Measurements from ENCODE around the gene PPARD. TPM values are rescaled to one million over a fixed set of nuclear protein-coding genes. Genes with fewer than 3 reads are reported as not detected.

PPARD gene
- total RNA-seq, 1 donor from 2014 or later = 7.9 TPM

DNA sequence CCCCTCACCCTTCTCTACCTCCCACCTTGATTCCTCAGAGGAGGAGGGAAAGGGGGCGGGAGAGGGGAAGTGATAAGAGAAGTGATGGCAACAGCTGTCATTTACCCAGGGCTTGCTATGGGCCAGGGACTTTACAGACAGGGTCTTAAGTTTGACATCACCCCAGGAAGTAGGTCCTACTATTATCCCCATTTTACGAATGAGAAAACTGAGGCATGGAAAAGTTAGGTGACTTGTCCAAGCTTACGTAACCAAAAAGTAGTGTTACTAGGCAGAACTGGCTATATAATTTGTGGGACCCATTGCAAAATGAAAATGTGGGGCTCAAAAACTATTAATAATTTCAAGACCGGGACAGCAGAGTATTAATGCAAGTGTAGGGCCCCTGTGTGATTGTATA lies 99.3 kb downstream of the PPARD start:
- DNase-seq = no peak

DNA sequence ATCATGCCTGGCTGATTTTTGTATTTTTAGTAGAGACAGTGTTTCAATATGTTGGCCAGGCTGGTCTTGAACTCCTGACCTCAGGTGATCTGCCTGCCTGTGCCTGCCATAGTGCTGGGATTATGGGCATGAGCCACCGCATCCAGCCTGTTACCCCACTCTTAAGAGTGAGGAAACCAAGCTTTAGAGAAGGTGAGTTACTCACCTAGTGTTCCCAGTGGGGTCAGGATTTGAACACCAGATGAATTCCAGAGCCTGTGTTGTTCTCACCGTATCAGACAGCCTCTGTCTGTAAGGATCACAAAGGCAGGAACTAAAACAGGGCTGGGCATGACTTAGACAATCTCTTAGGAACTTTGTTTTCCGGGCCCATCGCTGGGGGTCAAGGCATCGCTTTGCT lies 100.3 kb downstream of the PPARD start:
- DNase-seq = no peak

DNA sequence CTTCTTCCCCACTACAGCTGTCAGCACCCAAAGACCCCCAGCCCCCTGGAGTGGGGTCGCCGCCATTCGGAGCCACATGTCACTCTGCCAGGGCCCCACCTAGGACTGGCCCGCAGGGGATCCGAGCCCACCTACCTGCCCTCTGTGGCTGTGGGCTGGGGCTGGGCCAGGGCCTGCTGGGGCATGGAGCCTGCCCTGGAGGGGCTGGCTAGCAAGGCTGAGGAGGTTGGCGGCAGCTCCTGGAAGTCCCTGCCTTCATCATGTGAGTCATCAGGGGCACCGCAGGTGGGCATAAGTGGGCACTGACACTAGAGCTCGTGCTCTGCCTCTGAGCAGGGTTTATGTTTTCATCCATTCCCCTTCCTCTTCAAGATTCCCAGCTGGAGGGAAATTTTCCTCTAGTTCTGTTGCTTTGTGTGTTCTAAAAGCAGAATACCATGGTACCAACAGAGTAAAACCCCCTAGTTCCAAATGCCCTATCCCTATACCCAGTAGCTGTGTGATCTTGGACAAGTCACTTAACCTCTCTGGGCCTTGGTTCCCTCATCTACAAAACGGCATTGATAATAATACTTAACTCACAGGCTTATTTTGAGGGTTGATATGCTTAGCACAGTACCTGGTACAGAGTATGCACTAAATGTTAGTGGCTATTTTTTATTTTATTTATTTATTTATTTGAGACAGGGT lies 101.1 kb downstream of the PPARD start:
- no peak for DNase-seq

DNA sequence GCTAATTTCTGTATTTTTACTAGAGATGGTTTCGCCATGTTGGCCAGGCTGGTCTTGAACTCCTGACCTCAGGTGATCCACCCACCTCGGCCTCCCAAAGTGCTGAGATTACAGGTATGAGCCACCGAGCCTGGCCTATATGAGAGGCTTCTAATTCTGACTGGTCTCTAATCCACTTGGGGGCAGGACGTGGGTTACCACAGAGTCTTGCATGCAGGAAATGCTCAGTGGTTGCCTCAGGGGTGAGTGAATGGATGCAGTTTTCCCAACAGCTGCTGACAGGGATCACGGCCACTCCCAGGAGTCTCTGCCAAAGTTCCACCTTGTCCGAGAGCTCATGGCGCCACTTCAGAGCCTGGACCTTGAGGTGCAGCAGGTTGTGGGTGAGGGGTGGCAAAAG lies 103.3 kb downstream of the PPARD start:
- DNase-seq = no peak

DNA sequence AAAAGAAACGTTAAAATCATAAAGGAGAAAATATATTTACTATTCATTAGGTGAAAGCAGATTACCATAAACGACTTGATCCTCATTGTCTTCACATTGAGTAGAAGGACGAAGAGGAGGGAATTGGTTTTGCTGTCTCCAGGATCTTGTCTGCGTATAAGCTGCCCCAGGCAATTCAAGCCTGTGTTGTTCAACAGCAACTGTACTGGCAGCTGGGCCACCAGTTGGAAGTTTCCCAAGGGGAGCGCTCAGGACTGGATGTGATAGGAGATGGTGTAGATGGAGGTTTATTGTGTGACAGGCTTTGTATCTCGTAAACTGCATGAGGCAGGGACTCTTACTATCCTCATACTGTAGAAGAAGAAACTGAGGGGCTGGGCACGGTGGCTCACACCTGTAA lies 105.8 kb downstream of the PPARD start:
- no peak for DNase-seq

DNA sequence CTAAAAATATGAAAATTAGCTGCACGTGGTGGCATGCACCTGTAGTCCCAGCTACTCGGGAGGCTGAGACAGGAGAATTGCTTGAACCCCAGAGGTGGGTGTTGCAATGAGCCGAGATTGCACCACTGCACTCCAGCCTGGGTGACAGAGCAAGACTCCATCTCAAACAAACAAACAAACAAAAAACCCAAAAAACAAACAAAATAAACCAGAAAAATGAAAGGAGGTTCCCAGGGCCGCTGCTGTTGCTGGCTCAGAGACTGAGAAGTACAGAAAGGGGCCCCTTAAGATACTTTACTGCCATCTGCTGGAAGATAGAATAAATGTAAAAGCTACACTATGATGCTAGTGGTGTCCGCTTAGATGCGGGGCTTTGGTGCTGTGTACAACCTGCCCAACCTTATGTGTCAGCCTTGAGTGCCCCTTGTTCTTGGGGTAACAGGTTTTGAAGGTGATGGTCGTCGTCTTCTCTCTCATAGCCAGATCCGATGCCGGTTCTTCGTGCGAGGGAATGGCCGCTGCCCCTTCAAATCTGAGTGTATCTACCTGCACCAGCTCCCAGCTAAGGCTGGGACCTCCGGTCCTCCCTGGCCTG lies 107.0 kb downstream of the PPARD start:
- peak; percentile 15 for DNase-seq

DNA sequence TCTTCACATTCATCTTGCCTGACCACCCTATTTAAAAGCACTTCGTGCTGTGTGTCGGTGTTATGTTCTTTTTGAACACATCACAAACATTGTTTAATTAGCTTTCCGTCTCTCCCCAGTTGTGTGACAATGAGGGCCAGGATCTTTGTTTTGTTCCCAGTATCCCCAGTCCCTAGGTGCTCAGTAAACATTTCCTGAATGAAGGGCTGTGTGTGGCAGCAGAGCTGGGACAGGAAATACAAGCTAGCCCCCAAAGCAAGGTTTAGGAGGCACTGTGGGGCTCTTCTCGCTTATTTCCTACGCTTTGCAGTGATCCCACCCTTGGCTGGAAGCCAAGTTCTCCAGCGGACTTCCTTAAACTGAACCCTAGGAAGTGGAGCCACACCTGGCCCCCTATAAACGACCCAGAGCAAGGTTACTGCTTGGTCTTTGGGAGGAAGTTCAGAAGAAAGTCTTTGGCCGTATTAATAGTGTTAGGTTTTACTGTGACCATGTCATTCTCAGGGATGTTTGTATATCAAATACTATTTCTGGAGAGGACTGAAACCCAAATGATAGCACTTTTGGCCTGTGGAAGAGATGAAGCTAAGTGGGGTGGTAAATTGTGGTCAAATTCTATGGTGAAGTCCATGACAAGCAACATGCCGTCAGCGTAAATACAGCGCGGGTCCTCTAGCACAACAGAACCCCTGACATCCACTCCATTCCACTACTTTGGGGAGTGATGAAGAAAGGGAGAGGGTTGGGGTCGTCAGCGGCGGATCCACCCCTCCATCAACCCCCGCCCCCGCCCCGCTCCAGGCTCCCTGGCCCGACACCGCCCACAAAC lies 109.2 kb downstream of the PPARD start:
- no peak for DNase-seq

DNA sequence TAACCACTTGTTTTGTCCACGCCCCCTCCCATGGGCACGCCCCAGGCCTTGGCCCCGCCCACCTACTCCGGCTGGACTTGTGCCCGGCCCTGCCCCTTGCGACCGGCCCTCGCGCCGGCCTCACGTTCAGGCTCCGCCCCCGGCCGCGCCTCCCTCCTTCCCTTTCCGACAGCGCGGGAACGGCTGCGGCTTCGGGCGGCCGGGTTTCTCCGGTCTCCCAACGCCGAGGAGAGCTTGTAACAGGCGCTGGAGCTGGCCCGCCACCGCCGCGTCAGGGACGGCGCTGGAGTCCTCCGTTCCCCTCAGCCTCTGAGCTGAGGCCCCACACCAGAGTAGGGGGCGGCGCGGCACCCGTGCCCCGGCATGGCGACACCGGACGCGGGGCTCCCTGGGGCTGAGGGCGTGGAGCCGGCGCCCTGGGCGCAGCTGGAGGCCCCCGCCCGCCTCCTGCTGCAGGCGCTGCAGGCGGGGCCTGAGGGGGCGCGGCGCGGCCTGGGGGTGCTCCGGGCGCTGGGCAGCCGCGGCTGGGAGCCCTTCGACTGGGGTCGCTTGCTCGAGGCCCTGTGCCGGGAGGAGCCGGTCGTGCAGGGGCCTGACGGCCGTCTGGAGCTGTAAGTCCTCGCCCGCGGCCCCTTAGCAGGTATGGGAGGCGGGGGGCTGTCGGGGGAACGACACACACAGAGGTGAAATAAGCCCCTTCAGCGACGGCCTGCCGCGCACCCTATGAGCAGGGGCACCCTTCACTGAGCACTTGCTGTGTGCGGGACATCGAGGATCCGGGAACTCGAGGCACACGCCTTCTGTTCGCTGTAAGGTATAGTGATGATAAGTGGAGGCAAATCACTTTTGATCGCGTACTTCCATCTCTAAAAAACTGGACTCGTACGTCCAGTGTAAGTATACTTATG lies 110.1 kb downstream of the PPARD start, which contains the start of gene FANCE:
Gene FANCE (plus strand): TSS at position 156 of the 908 bp plus-strand sequence. CDS start 208 bp downstream, at position 364.
- peak; percentile 86 for DNase-seq

DNA sequence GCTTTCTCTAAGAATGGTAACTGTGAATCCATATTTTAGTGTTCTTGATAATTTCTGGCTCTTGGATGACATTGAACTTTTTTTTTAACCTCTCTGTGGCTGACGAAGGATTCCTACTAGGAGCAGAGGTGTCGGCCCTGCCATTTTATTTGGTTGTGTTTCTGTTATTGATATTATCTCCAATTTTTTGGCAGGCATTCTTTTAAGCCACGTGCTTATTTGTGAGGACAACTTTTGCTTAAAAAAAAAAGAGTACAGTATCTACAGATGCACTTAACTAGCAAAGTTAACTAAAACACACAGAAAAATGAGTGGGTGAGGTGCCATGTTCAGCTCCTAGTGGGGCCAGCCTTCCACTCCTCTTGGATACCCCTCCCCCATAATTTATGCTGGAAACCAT lies 110.9 kb downstream of the PPARD start:
- DNase-seq = no peak

DNA sequence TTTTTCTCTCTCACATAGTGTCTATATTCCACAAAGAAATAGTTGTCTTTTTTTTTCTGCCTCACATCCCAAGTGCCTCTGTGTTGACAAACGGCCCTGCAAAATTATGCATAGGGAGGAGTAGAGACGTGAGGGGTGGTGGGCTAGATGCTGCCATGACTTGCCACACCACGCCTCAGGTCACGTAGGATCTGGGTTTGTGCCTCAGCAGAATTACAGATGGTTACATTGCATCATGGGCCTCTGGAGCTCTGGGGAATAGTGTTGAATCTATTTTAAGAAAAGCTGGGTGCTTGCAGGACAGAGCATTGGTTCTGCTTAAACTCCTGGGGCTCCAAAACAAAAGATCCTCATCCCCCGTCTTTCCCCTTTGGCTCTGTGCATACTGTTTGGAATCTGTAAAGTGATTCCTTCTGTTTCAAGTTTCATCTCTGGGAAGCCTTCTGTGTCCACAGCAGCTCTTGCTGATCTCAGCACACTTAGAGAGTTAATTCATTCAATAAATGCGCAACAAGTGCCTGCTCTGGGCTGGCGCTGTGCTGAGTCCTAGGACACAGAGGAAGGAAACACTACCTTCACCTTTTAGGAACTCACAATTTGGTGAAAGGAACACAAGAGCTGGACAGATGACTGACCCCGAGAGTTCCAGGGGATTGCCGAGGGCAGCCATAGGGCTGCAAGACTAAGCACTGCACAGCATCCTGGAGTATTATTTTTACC lies 112.2 kb downstream of the PPARD start:
- DNase-seq = peak; percentile 45

DNA sequence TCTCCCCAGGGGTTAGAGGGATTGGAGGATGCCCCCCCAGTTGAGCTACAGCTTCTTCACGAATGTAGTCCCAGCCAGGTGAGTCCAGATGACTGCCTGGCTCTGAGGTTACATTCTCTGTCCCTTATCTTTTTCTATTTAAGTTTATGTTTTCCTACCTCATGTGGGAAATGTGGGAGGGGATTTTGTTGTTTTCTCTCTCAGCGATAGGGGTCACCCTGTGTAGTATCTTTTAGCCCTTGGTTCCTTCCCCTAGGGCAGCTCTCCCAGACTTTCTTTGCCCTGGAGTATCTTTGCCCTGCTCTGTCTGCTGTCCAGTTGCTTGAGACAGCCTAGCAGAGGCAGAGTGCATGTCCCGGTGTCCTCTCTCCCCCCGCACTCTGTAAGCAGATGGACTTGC lies 115.5 kb downstream of the PPARD start:
- DNase-seq = no peak

DNA sequence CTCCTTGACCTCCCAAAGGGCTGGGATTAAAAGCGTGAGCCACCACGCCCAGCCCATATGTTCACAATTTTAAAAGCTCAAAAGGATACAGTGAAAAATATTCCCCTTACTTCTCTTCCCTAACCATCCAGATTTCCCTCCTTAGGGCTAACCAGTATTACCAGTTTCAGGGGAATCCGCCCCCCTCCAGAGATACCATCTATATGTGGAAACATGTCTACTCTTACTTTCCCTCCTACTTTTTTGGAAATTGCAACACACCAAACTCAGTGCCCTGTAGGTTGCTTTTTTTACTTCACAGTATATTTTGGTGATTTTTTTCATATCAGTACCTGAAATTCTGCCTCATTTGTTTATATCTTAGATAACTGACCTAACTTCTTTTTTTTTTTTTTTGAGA lies 118.9 kb downstream of the PPARD start:
- DNase-seq = no peak

DNA sequence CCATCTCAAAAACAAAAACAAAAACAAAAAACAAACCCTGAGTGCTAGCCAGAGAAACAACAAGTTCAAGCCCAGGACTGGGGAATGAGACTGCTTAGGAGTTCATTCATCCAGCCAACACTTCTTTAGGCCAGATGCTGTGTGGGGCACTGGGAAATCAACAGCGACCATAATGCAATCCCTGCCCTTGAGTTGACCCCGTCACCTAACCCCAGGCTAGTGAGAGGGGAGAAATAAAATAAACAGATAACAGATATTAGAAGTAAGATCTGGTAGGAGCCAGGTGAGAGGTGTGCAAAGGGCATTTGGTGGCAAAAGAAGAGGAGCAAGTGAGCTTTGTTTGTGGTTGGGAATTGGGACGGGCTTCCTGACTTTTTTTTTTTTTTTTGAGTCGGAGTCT lies 120.9 kb downstream of the PPARD start:
- DNase-seq = no peak

DNA sequence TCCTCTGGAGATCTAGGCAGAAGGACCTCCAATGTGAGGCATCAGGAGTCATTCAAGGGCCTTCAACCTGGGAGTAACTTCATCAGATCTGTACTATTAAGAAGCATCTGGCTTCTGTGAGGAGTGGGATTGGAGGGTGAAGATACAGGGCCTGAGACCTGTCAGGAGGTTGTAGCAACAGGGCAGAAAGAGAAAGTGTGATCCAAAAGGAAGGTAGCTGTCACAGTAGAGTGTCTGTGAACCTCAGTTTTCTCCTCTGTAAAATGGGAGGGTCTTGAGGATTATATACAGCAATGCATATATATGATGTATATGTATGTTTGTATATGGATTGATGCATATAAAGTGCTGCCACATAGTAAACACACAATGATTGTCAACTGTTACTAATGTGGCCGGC lies 123.3 kb downstream of the PPARD start:
- no peak for DNase-seq

DNA sequence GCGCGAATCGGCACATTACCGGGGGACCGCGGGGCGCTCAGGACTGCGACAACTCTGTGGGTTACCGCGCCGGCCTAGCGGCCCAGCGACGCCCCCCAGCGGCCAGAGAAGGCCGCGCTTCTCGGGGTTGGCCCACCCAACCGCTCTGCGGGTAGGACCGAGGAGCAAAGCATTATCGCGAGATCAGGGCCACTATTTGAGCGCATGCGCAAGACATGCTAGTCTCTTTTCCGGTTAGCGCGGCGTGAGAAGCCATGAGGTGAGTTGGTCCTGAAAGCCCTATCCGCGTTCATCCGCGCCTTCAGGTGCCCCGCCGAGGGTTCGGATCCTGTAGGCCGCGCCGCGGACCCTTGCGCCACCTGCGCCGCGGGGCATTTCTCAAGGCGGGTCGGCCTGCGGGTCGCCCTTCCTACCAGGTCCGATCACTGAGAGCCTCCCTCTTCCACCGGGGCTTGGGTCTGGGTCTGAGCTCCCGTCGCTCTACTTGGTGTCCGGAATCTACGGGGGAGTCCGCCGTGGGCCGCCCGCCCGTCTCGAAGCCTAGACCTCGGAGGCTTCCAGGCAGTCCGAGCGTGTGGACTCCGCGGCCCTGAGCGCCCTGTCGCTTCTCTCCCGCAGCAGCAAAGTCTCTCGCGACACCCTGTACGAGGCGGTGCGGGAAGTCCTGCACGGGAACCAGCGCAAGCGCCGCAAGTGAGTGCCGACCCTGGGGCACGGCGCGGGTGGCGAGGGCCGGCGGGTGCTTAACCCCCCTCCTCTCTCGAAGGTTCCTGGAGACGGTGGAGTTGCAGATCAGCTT lies 126.0 kb downstream of the PPARD start, which contains the start of gene RPL10A:
Gene RPL10A (plus strand): TSS at position 221 of the 799 bp plus-strand sequence. CDS start 34 bp downstream, at position 255.
- peak; percentile 98 for DNase-seq

DNA sequence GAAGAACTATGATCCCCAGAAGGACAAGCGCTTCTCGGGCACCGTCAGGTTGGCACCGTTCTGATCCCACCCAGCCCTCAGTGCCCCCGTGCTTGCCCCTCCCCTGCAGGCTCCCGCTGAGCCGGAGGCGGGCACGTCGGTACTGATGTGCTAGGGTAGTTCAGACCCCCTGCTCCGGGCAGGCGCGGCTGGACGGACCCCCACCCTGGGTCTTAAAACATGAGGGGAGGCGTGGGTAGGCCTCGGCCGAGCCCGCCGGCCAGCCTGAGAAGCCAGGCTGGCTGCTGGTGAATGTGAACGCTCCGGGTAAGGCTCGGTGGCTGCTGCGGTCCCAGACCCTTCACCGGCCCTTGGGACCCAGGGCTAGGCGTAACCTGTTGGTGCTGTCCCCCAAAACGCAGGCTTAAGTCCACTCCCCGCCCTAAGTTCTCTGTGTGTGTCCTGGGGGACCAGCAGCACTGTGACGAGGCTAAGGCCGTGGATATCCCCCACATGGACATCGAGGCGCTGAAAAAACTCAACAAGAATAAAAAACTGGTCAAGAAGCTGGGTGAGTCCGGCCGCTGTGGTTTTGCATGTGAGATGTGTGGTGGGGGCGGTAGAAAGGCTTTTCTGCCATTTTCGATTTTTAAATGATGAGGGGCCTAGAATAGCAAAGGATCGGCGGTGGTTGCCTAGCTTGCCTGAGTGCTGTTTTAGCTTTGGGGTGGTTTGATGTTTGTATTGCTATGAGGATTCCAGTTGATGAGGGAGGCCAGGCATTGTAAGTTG lies 126.8 kb downstream of the PPARD start:
- DNase-seq = no peak

DNA sequence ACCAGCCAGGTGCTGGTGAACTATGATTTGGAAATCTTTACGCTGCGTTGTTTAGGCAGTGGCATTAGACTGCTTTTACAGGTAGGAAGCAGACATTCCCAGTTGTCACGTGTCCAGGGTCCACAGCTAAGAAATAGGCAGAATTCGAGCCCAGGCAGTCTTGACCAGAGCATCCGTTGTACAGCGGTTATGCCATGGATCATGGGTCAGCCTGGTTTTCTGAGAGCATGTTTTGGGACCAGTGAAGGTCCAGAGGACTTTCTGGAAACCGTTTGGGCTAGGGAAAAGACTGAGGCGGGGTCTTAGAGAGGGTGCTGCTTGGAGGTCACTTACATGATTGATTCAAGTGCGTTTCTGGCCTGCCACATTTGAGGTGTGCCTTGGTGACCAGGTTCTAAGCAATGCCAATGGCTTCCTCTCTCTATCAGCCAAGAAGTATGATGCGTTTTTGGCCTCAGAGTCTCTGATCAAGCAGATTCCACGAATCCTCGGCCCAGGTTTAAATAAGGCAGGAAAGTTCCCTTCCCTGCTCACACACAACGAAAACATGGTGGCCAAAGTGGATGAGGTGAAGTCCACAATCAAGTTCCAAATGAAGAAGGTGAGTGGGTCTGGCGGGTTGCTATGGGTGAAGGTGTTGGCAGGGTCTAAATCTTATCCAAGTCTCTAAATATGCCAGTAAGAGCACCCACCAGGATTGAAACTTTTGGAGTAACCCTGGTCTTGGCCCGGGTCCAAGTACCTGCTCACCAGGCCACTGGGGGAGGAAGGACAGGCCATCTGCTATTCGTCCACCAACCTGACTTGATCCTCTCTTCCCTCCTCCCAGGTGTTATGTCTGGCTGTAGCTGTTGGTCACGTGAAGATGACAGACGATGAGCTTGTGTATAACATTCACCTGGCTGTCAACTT lies 127.6 kb downstream of the PPARD start:
- no peak for DNase-seq

DNA sequence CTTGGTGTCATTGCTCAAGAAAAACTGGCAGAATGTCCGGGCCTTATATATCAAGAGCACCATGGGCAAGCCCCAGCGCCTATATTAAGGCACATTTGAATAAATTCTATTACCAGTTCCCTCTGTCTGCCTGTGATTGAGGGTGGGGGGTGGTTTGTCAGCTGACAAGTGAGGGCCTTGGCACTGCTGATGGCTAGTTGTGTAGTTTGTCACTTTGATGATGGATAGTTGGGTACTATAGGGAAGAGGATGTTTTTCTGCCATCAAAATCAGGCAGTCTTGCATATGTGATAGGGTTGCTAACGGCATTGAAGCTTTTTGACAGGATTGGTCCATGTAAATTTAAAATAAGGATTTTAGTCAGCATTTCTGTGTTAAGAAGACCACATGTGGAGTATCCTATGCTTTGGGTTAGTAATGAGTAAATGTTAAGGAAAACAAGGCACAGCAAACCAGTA lies 128.3 kb downstream of the PPARD start:
- no peak for DNase-seq

Measured in skin of body (tissue), 2 donors.